Measurements from ENCODE around the gene PPCS. TPM values are rescaled to one million over a fixed set of nuclear protein-coding genes. Genes with fewer than 3 reads are reported as not detected.

The PPCS gene
- total RNA-seq, 2 experiments from 2014 or later, result 44.1 to 44.3 TPM

- ChIA-PET CTCF (no interaction called here), POLR2A (no interaction called here)
- intact Hi-C loops (cut with micrococcal nuclease), result no loop called here
- Mint-ChIP-seq H3K4me3 (no peak overlapping the region), H3K4me1 (ENCODE audit: low read depth) (no peaks in the 10 kb centered on the region), H3K9me3 (no peaks in the 10 kb centered on the region), H3K27ac (no peak overlapping the region), H3K27me3 (no peaks in the 10 kb centered on the region), H3K36me3 (ENCODE audit: low read depth) (no peaks in the 10 kb centered on the region)
- no peak for TF ChIP-seq CTCF (IDR thresholded peaks at IDR 0.05)
- no peak for DNase-seq
- ATAC-seq, result no peak
Measured at GRCh38 chr1:42432714-42433113, 23.6 kb upstream of the PPCS start.

GRCh38 chr1:42433369-42433768 is 23.0 kb upstream of the PPCS start:
- CTCF ChIA-PET, result no interaction called here
- Mint-ChIP-seq H3K27ac (no peak overlapping the region), H3K4me3 (no peak overlapping the region), H3K4me1 (ENCODE audit: low read depth) (no peaks in the 10 kb centered on the region), H3K9me3 (no peaks in the 10 kb centered on the region), H3K36me3 (ENCODE audit: low read depth) (no peaks in the 10 kb centered on the region), H3K27me3 (no peaks in the 10 kb centered on the region)
- no peak for TF ChIP-seq CTCF (IDR thresholded peaks at IDR 0.05)
- DNase-seq (no peak), ATAC-seq (no peak)
- POLR2A ChIA-PET, result interaction anchor here (1.8 kb wide), 1 partner anchor 138 kb away, joined by 4 read pairs; no protein-coding TSS in a partner anchor
- intact Hi-C loops (cut with micrococcal nuclease), result no loop called here

- POLR2A ChIA-PET, result interaction anchor here (1.8 kb wide), 1 partner anchor 139 kb away, joined by 4 read pairs; no protein-coding TSS in a partner anchor
Measured at GRCh38 chr1:42434340-42434739, 22.0 kb upstream of the PPCS start.

GRCh38 chr1:42439940-42440339 is 16.4 kb upstream of the PPCS start:
- ATAC-seq (no peak), DNase-seq (no peak)
- CTCF ChIA-PET, result no interaction called here
- Mint-ChIP-seq H3K4me1 (ENCODE audit: low read depth) (no peaks in the 10 kb centered on the region), H3K36me3 (ENCODE audit: low read depth) (no peaks in the 10 kb centered on the region), H3K27me3 (no peaks in the 10 kb centered on the region), H3K27ac (no peak overlapping the region), H3K9me3 (no peaks in the 10 kb centered on the region), H3K4me3 (no peak overlapping the region)
- POLR2A ChIA-PET, result no interaction called here
- no peak for TF ChIP-seq CTCF (IDR thresholded peaks at IDR 0.05)
- intact Hi-C loops (cut with micrococcal nuclease), result no loop called here

More at GRCh38 chr1:42434340-42434739, 22.0 kb upstream of the PPCS start:
- Mint-ChIP-seq H3K4me1 (ENCODE audit: low read depth) (no peaks in the 10 kb centered on the region), H3K27me3 (no peaks in the 10 kb centered on the region), H3K4me3 (no peak overlapping the region), H3K9me3 (no peaks in the 10 kb centered on the region), H3K27ac (no peak overlapping the region), H3K36me3 (ENCODE audit: low read depth) (no peaks in the 10 kb centered on the region)
- TF ChIP-seq CTCF (IDR thresholded peaks at IDR 0.05), result no peak
- CTCF ChIA-PET, result no interaction called here
- intact Hi-C loops (cut with micrococcal nuclease), result no loop called here
- ATAC-seq, result no peak
- no peak for DNase-seq

- Mint-ChIP-seq H3K27ac (no peak overlapping the region), H3K27me3 (no peaks in the 10 kb centered on the region), H3K4me1 (ENCODE audit: low read depth) (no peaks in the 10 kb centered on the region), H3K36me3 (ENCODE audit: low read depth) (no peaks in the 10 kb centered on the region), H3K9me3 (no peaks in the 10 kb centered on the region), H3K4me3 (no peak overlapping the region)
- intact Hi-C loops (cut with micrococcal nuclease), result no loop called here
- ATAC-seq (no peak), DNase-seq (no peak)
- ChIA-PET CTCF (no interaction called here), POLR2A (no interaction called here)
- no peak for TF ChIP-seq CTCF (IDR thresholded peaks at IDR 0.05)
Measured at GRCh38 chr1:42442662-42443061, 13.7 kb upstream of the PPCS start.
